HG03520 (cell line): ENCODE measurements around the gene FASLG.
"Not testable (repeated sequence)": the region's sequence is repeated elsewhere in the genome, so short reads cannot be mapped to it uniquely, and the experiment has no call there.

Experiments
- ATAC-seq: cut with Tn5 transposase; IDR thresholded peaks from one replicate; pipeline ENCODE4 v1.9.1; 2021; ENCODE audit warnings: mild to moderate bottlenecking, moderate library complexity; ENCODE audit not compliant: unreplicated experiment

Gene FASLG, protein sequence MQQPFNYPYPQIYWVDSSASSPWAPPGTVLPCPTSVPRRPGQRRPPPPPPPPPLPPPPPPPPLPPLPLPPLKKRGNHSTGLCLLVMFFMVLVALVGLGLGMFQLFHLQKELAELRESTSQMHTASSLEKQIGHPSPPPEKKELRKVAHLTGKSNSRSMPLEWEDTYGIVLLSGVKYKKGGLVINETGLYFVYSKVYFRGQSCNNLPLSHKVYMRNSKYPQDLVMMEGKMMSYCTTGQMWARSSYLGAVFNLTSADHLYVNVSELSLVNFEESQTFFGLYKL

DNA sequence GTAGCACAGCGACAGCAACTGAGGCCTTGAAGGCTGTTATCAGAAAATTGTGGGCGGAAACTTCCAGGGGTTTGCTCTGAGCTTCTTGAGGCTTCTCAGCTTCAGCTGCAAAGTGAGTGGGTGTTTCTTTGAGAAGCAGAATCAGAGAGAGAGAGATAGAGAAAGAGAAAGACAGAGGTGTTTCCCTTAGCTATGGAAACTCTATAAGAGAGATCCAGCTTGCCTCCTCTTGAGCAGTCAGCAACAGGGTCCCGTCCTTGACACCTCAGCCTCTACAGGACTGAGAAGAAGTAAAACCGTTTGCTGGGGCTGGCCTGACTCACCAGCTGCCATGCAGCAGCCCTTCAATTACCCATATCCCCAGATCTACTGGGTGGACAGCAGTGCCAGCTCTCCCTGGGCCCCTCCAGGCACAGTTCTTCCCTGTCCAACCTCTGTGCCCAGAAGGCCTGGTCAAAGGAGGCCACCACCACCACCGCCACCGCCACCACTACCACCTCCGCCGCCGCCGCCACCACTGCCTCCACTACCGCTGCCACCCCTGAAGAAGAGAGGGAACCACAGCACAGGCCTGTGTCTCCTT is at the start of gene FASLG:
FASLG (plus strand) TSS at position 233 of the 583 bp plus-strand sequence; CDS start at position 332, 99 bp downstream.
- ATAC-seq: no peak

DNA sequence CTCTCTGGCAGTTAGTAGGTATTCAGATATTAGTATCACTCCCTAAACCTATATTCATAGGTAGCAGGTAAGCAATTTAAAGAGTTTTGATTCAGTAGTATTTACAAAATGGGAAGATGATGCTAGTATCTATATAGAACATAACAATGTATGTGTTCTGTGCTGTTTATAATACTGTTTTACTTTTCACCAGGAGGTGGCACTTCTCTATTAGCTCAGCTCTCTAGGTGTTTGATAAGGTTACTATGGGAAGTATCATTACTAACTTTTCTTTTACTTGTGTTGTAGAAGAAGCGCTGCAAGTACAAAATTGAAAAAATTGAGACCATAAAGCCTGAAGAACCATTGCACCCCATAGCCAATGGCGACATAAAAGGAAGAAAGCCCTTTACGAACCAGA is 49.4 kb upstream of the FASLG start:
- ATAC-seq: no peak

DNA sequence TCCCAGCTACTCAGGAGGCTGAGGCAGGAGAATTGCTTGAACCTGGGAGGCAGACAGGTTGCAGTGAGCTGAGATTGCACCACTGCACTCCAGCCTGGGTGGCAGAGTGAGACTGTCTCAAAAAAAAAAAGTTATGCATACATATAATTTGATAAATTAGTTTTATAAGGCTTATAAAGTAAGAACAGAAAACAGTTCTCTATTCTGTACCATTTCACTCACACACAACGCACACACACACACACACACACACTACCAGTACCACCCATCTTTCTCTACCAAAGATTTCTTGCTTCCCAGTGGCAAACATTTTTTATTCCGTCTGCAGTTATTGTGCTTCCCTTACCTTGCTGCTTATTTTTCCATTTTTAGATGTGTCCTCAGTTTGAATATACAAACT is 46.4 kb upstream of the FASLG start:
- ATAC-seq: no peak

DNA sequence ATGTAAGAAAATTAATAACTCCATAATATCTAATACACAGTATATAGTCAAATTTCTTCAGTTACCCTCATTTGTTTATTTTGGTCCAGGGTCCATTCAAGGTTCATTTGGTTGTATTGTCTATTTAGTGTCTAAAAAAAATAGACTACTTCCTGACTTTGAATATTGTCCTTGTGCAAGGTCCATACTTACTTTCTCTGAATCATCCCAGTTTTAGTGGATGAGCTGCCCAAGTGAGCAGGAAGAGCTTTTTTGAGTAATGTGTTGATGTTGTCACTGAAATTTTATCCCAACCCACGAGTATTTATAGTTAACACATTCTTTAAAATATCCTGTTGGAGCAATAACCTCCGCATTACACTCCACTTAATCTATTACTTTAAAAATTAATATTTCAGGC is 45.6 kb upstream of the FASLG start:
- no peak for ATAC-seq

DNA sequence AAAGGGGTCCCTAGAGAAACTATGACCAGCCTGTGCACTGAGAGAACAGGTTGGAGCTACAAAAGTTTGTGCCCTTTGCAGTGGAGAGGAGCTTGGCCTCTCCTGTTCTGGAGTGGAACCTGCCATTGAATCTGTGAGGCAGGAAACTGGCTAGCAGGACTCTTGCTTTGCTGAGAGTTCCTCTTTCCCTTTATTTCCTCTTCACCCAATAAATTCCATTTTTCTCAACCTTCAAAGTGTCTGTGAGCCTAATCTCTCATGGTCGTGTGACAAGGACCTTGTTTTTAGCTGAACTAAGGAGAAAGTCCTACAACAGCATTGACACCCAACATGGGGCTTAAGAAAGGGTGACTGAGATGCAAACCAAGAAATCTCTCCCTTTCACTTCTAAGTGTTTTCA is 42.7 kb upstream of the FASLG start:
- no peak for ATAC-seq

- no peak for ATAC-seq
Observed at GRCh38 chr1:172616636-172617035, 42.3 kb upstream of the FASLG start.

DNA sequence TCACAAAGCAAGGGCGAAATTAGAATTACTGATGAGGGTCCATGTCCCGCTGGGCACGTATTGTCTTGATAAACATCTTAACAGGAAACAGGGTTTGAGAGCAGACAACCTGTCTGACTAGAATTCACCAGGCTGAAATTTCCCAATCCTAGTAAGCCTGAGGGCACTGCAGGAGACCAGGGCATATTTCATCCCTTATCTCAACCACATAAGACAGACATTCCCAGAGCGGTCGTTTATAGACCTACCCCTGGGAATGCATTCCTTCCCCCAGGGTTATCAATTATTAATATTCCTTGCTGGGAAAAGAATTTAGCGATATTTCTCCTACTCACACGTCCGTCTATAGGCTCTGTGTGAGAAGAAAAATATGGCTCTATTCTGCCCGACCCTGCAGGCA is 38.3 kb upstream of the FASLG start:
- not testable (repeated sequence) for ATAC-seq

- ATAC-seq: no peak
Observed at GRCh38 chr1:172622541-172622940, 36.4 kb upstream of the FASLG start.

- no peak for ATAC-seq
Observed at GRCh38 chr1:172623748-172624147, 35.2 kb upstream of the FASLG start.

GRCh38 chr1:172626845-172627244 is 32.1 kb upstream of the FASLG start:
- no peak for ATAC-seq

DNA sequence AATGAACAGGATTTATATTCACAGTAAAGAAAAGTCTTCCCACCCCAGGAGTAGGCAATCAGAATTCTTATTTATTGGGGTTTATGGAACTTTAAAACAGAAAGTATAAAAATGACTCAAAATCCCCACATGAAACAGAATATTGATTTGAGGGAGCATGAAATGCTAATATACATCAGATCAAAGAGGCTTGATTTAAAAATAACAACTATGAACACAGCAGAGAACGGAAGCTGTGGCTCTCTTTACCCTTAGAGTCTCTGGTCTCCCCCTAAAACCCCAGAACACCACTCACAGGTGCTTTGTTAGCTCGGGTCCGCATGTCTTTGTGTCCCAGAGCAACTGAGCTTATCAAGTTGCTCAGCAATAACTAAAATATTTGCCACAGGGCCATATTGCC is 31.2 kb upstream of the FASLG start:
- no peak for ATAC-seq

DNA sequence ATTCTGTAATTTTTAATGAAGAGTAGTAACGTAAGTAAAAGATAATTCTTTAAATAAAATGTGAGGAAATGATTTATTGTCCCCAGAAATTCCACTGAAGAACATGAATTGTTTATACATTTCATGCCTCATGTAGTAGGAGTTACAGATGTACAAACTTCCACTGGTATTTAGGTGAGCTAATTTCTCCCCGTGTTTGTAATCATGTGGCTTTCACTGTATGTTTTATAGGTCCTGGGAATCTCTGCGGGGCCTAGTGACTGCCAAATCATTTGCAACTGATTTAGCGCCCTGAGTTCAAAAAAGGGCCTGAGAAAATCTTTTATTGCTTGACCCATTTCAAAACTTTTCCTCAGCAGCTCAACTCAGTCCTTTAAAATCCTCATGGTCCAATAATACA is 30.5 kb upstream of the FASLG start:
- ATAC-seq: no peak

DNA sequence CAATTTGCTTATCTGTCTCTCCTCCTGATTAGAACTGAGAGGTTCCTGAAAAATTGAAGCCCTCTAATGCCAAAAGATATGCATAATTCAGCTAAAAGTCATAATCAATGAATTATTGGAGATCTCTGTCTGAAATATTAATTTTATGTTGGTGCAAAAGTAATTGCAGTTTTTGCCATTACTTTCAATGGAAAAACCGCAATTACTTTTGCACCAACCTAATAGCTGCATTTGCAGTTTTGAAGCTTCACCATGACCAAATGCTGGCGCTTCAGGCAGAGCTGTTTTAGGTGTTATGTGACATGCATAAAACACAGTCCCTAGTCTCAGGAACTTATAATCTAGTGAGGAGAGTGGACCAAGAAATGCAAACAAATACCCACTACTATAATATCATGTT is 29.7 kb upstream of the FASLG start:
- no peak for ATAC-seq

GRCh38 chr1:172629638-172630037 is 29.3 kb upstream of the FASLG start:
- ATAC-seq: no peak

GRCh38 chr1:172630056-172630818 is 28.7 kb upstream of the FASLG start:
- ATAC-seq: no peak

DNA sequence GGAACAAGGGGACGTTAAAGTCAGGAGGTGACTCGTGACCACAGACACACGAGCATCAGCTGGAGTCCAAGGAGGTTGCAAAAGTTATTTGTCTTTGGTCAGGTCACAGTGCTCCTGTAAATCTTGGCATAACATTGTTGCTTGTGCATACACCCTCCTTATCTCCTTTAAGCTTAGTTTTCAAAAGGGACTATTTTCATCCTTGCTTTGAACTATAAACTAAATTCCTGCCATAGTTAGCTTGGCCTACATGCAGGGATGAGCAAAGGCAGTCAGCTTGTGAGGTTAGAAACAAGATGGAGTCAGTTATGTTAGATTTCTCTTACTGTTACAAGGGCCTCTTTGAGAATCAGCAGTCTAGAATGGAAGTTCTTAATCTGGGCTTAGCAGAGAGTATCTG is 28.0 kb upstream of the FASLG start:
- ATAC-seq: no peak

DNA sequence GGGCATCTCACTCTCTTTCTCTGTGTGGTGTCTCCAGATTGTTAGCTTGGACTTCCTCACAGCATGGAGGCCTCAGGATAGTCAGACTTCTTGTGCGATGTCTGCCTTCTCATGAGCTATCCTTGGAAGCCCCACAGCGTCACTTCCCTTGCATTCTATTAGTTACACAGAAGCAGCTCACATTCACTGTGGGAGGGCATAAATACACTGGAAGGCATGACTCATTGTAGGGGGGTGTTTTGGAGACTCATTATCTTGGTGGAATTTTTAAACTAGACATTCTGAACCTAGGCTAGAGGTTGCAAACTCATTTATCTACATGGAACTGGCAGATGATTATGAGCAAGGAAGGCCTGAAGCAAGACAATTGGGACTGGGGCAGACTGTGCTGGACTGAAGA is 21.4 kb upstream of the FASLG start:
- ATAC-seq: no peak

DNA sequence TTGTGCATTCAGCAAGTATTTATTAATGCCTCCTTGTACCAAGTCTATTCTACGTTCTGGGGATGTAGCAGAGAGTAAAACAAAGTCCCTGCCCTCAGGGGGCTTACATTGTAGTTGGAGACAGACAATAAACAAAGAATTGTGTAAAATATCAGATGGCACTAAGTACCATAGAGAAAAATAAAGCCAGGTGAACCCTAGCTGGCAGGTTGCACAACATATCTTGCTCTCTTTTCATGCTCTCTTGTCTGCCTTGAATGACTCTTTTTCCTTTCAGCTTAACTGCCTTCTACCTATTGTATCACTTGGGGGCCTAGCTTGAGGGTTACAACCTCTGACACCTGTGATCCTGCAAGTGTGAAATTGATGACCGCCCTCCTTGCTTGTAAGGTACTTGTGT is 20.7 kb upstream of the FASLG start:
- ATAC-seq: no peak

- peak; percentile 64 for ATAC-seq
Observed at GRCh38 chr1:172638885-172639831, 19.7 kb upstream of the FASLG start.

DNA sequence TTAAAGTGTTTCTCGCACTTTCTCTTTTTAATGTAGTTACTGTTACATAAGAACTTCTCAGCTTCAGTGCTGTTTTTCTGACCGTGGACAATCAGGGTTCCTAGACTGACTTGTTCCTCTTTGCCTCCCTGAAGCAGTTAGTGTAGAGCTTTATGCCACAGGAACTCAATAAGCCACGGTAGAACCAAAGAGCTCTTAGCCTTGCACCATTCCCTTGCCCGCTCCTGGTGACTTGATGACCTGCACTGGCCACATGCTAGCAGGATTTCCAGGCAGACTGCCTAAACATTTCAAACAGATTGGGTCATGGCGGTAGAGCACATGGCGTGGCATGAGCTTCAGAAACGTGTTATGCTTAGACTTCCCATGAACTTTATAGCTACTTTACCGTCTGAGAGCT is 18.8 kb upstream of the FASLG start:
- ATAC-seq: no peak

GRCh38 chr1:172641492-172641891 is 17.4 kb upstream of the FASLG start:
- ATAC-seq: no peak
